H9 (cell line): ENCODE results near the gene MED10. TPM values are rescaled to one million over a fixed set of nuclear protein-coding genes. Genes with fewer than 3 reads are reported as not detected.

Source experiments
- DNase-seq: peaks from one replicate; pipeline ENCODE4 v3.0.0-alpha.2; 2017
- H2AFZ ChIP-seq: one replicate; pipeline ENCODE4 v1.6.1; 2013; ENCODE audit warnings: mild to moderate bottlenecking, low read length, control low read depth, moderate library complexity
- H2AK5ac ChIP-seq: 2 replicates; pipeline ENCODE4 v1.6.1; 2013; ENCODE audit warnings: low read length, control low read depth, mixed read lengths; ENCODE audit not compliant: insufficient read length
- H2BK120ac ChIP-seq: one replicate; pipeline ENCODE4 v1.6.1; 2013; ENCODE audit warnings: low read depth, mild to moderate bottlenecking, low read length, control low read depth, inconsistent platforms; ENCODE audit not compliant: poor library complexity, severe bottlenecking
- H2BK12ac ChIP-seq: 2 replicates; pipeline ENCODE4 v1.6.1; 2013; ENCODE audit warnings: low read length, control low read depth, mixed read lengths, low read depth; ENCODE audit not compliant: insufficient read length
- H2BK15ac ChIP-seq: 2 replicates; pipeline ENCODE4 v1.6.1; 2013; ENCODE audit warnings: low read depth, low read length, control low read depth
- H2BK20ac ChIP-seq: one replicate; pipeline ENCODE4 v1.6.1; 2013; ENCODE audit warnings: low read depth, mild to moderate bottlenecking, low read length, control low read depth, inconsistent platforms; ENCODE audit not compliant: poor library complexity, severe bottlenecking
- H2BK5ac ChIP-seq: 2 replicates; pipeline ENCODE4 v1.6.1; 2013; ENCODE audit warnings: low read length, control low read depth, mixed read lengths; ENCODE audit not compliant: insufficient read length
- H3K14ac ChIP-seq: 2 replicates; pipeline ENCODE4 v1.6.1; 2013; ENCODE audit warnings: low read length, control low read depth; ENCODE audit not compliant: insufficient read depth
- H3K18ac ChIP-seq: 2 replicates; pipeline ENCODE4 v1.6.1; 2013; ENCODE audit warnings: low read depth, mild to moderate bottlenecking, mixed read lengths, low read length, control low read depth; ENCODE audit not compliant: insufficient read length
- H3K23ac ChIP-seq: 2 replicates; pipeline ENCODE4 v1.6.1; 2013; ENCODE audit warnings: low read length, control low read depth, mixed read lengths, low read depth; ENCODE audit not compliant: insufficient read length
- H3K23me2 ChIP-seq: 2 replicates; pipeline ENCODE4 v1.6.1; 2013; ENCODE audit warnings: low read depth, mild to moderate bottlenecking, mixed read lengths, low read length, control low read depth; ENCODE audit not compliant: insufficient read length, poor library complexity, severe bottlenecking
- H3K27ac ChIP-seq: 2 replicates; pipeline ENCODE4 v1.5.1; 2013; ENCODE audit warnings: low read length, control low read depth, mixed read lengths, low read depth; ENCODE audit not compliant: insufficient read length
- H3K27me3 ChIP-seq: 2 replicates; pipeline ENCODE4 v1.6.1; 2013; ENCODE audit warnings: low read length, control low read depth, inconsistent platforms; ENCODE audit not compliant: insufficient read depth
- H3K4ac ChIP-seq: 2 replicates; pipeline ENCODE4 v1.6.1; 2013; ENCODE audit warnings: low read depth, mild to moderate bottlenecking, control low read depth, inconsistent platforms, low read length, moderate library complexity
- H3K4me1 ChIP-seq: 2 replicates; pipeline ENCODE4 v1.6.1; 2013; ENCODE audit warnings: low read length, control low read depth, inconsistent platforms; ENCODE audit not compliant: insufficient read depth
- H3K4me2 ChIP-seq: 2 replicates; pipeline ENCODE4 v1.6.1; 2013; ENCODE audit warnings: low read length, control low read depth, mixed read lengths; ENCODE audit not compliant: insufficient read length, insufficient read depth
- H3K56ac ChIP-seq: 2 replicates; pipeline ENCODE4 v1.6.1; 2013; ENCODE audit warnings: low read depth, mild to moderate bottlenecking, mixed read lengths, low read length, control low read depth; ENCODE audit not compliant: insufficient read length
- H3K79me1 ChIP-seq: 2 replicates; pipeline ENCODE4 v1.6.1; 2013; ENCODE audit warnings: low read depth, mild to moderate bottlenecking, moderate library complexity, low read length, control low read depth, inconsistent platforms; ENCODE audit not compliant: insufficient read depth, poor library complexity, severe bottlenecking
- H3K79me2 ChIP-seq: 2 replicates; pipeline ENCODE4 v1.6.1; 2013; ENCODE audit warnings: low read length, control low read depth, inconsistent platforms; ENCODE audit not compliant: insufficient read depth
- H3K9ac ChIP-seq: 2 replicates; pipeline ENCODE4 v1.6.1; 2013; ENCODE audit warnings: low read length, control low read depth, mixed read lengths; ENCODE audit not compliant: insufficient read length; ENCODE audit errors: extremely low read depth
- H3K9me3 ChIP-seq: one replicate; pipeline ENCODE4 v1.6.1; 2013; ENCODE audit warnings: low read depth, low read length, inconsistent platforms; ENCODE audit not compliant: control insufficient read depth
- H3T11ph ChIP-seq: one replicate; pipeline ENCODE4 v1.6.1; 2013; ENCODE audit warnings: mild to moderate bottlenecking, low read length, control low read depth, inconsistent platforms
- H4K20me1 ChIP-seq: one replicate; pipeline ENCODE4 v1.6.1; 2013; ENCODE audit not compliant: control insufficient read depth, insufficient read length, insufficient read depth
- H4K5ac ChIP-seq: 2 replicates; pipeline ENCODE4 v1.6.1; 2013; ENCODE audit warnings: low read depth, mild to moderate bottlenecking, mixed read lengths, low read length, control low read depth; ENCODE audit not compliant: insufficient read length
- H4K8ac ChIP-seq: replicated peaks from 2 replicates; pipeline ENCODE4 v1.6.1; 2013; ENCODE audit warnings: low read length, control low read depth, mixed read lengths, low read depth; ENCODE audit not compliant: insufficient read length
- H4K91ac ChIP-seq: 2 replicates; pipeline ENCODE4 v1.6.1; 2013; ENCODE audit warnings: low read depth, mild to moderate bottlenecking, moderate library complexity, mixed read lengths, low read length, control low read depth; ENCODE audit not compliant: insufficient read length
- H3K27ac Mint-ChIP-seq, 3 experiments: 2 replicates in 2 of 3; 3 replicates in 1 of 3; pipeline ENCODE4 v1.8.0; 2020 to 2021; ENCODE audit warnings: mixed read lengths in 3 of 3, mild to moderate bottlenecking in 1 of 3, moderate library complexity in 1 of 3
- H3K27me3 Mint-ChIP-seq: 2 replicates; pipeline ENCODE4 v1.8.0; 2021; ENCODE audit warnings: low read depth, mild to moderate bottlenecking, moderate library complexity, mixed read lengths
- H3K36me3 Mint-ChIP-seq, 3 experiments: 2 replicates in 2 of 3; 3 replicates in 1 of 3; pipeline ENCODE4 v1.8.0; 2020 to 2021; ENCODE audit warnings: low read depth in 3 of 3, mixed read lengths in 3 of 3; ENCODE audit not compliant: insufficient read depth in 1 of 3
- H3K4me1 Mint-ChIP-seq, 2 experiments: 2 replicates each; pipeline ENCODE4 v1.8.0; 2020; ENCODE audit warnings: mixed read lengths in 2 of 2
- H3K4me3 Mint-ChIP-seq, 2 experiments: 2 replicates in 1 of 2; 3 replicates in 1 of 2; pipeline ENCODE4 v1.8.0; 2020 to 2021; ENCODE audit warnings: mild to moderate bottlenecking in 2 of 2, mixed read lengths in 2 of 2, moderate library complexity in 1 of 2
- H3K9me3 Mint-ChIP-seq, 2 experiments: 2 replicates in 1 of 2; 3 replicates in 1 of 2; pipeline ENCODE4 v1.8.0; 2020; ENCODE audit warnings: mild to moderate bottlenecking in 2 of 2, mixed read lengths in 2 of 2, moderate library complexity in 1 of 2
- WGBS: extraction: QIAGEN DNeasy Blood & Tissue Kit; methylation state at CpG from one replicate; pipeline ENCODE4 v1.1.7; 2013; ENCODE audit warnings: missing lambda C conversion rate, low lambda C conversion rate, mixed read lengths; ENCODE audit not compliant: insufficient read length; ENCODE audit errors: extremely low coverage; 5-methylcytosine and 5-hydroxymethylcytosine counted together
- total RNA-seq: library from RNA; stranded (reverse); gene quantifications from 2 replicates; pipeline ENCODE4 v1.2.1, GENCODE V29; 2021
- TF ChIP-seq, protein P1 (sequence below): fragments of 200-600 bp; sonication (generic); conservative IDR thresholded peaks from 3 replicates; pipeline ENCODE4 v1.8.0; 2021; ENCODE audit warnings: antibody characterized with exemption, mild to moderate bottlenecking

MED10 gene
- total RNA-seq, 1 experiment from 2014 or later: 35.3 TPM

DNA sequence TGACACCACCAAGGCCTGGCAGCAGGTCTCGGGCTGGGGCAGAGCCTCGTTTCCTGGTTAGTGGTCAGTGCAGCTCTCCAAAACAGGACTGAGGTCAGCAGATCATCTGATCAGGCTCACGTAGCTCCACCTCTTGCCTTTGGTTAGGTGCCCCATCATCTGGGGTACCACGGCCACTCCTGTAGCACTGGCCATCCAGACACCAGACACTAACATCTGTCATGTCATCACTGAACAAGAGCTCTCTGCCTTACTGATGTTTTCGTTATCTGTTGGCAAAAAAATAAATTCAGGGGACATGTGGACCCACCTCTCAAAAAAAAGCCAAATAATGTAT, 29.9 kb upstream of the MED10 start:
- Histone ChIP-seq H3K18ac (no peak overlapping the region), H4K91ac (no peak overlapping the region), H2AFZ (no peak overlapping the region), H3K4me1 (no peaks in the 10 kb centered on the region), H2BK120ac (no peak overlapping the region), H3K14ac (no peak overlapping the region), H3K23me2 (no peaks in the 10 kb centered on the region), H4K8ac (no peak overlapping the region), H3T11ph (no peak overlapping the region), H3K56ac (no peak overlapping the region), H3K4me2 (no peak overlapping the region), H3K9me3 (no peaks in the 10 kb centered on the region), H2BK15ac (no peak overlapping the region), H2BK20ac (no peak overlapping the region), H4K20me1 (no peaks in the 10 kb centered on the region), H2BK5ac (no peak overlapping the region), H3K27ac (no peak overlapping the region), H3K27me3 (no peaks in the 10 kb centered on the region), H3K79me1 (no peaks in the 10 kb centered on the region), H2AK5ac (no peak overlapping the region), H2BK12ac (no peak overlapping the region), H3K79me2 (no peaks in the 10 kb centered on the region), H4K5ac (no peak overlapping the region), H3K23ac (no peak overlapping the region), H3K9ac (no peak overlapping the region), H3K4ac (no peak overlapping the region)
- DNase-seq: no peak
- no peak overlapping the region; a peak in 1 of 7 replicates for H3K27ac Mint-ChIP-seq
- H3K4me1 Mint-ChIP-seq: peaks cover 4 to 9% of the 10 kb centered on the region in 2 experiments; a peak in 3 of 4 replicates
- H3K36me3 Mint-ChIP-seq: no peaks in the 10 kb centered on the region; a peak in 1 of 7 replicates
- peaks cover 0 to 3% of the 10 kb centered on the region in 2 experiments; a peak in 1 of 5 replicates for H3K9me3 Mint-ChIP-seq
- no CpG with 5 or more reads among the region's 5 CpGs for WGBS
- no peak overlapping the region for H3K4me3 Mint-ChIP-seq
- TF ChIP-seq, protein P1, sequence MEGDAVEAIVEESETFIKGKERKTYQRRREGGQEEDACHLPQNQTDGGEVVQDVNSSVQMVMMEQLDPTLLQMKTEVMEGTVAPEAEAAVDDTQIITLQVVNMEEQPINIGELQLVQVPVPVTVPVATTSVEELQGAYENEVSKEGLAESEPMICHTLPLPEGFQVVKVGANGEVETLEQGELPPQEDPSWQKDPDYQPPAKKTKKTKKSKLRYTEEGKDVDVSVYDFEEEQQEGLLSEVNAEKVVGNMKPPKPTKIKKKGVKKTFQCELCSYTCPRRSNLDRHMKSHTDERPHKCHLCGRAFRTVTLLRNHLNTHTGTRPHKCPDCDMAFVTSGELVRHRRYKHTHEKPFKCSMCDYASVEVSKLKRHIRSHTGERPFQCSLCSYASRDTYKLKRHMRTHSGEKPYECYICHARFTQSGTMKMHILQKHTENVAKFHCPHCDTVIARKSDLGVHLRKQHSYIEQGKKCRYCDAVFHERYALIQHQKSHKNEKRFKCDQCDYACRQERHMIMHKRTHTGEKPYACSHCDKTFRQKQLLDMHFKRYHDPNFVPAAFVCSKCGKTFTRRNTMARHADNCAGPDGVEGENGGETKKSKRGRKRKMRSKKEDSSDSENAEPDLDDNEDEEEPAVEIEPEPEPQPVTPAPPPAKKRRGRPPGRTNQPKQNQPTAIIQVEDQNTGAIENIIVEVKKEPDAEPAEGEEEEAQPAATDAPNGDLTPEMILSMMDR: no peak
- H3K27me3 Mint-ChIP-seq: peaks cover 10% of the 10 kb centered on the region
